Nephron progenitor cell (in vitro differentiated cells): ENCODE data around the gene DNAL1.
A peak's percentile ranks its signal among the peaks of the same experiment; 100 is the strongest.

Source experiments
- DNase-seq: peaks from one replicate; pipeline ENCODE4 v3.0.0; 2021
- H3K27ac Mint-ChIP-seq: 2 replicates; pipeline ENCODE4 v1.8.0; 2021; ENCODE audit warnings: mild to moderate bottlenecking, moderate library complexity, mixed read lengths
- H3K27me3 Mint-ChIP-seq: 2 replicates; pipeline ENCODE4 v1.8.0; 2021; ENCODE audit warnings: mild to moderate bottlenecking, low read depth, mixed read lengths; ENCODE audit not compliant: poor library complexity
- H3K36me3 Mint-ChIP-seq: 2 replicates; pipeline ENCODE4 v1.8.0; 2021; ENCODE audit warnings: low read depth, mixed read lengths
- H3K4me1 Mint-ChIP-seq: 2 replicates; pipeline ENCODE4 v1.8.0; 2021; ENCODE audit warnings: mixed read lengths
- H3K4me3 Mint-ChIP-seq: 2 replicates; pipeline ENCODE4 v1.8.0; 2021; ENCODE audit warnings: mild to moderate bottlenecking, moderate library complexity, mixed read lengths
- H3K9me3 Mint-ChIP-seq: 2 replicates; pipeline ENCODE4 v1.8.0; 2021; ENCODE audit warnings: mild to moderate bottlenecking, moderate library complexity, mixed read lengths
- CTCF ChIP-seq: fragments of 200-600 bp; sonication (generic); IDR thresholded peaks from 2 replicates; pipeline ENCODE4 v1.5.0; 2021; ENCODE audit warnings: antibody characterized with exemption

DNAL1 gene

DNA sequence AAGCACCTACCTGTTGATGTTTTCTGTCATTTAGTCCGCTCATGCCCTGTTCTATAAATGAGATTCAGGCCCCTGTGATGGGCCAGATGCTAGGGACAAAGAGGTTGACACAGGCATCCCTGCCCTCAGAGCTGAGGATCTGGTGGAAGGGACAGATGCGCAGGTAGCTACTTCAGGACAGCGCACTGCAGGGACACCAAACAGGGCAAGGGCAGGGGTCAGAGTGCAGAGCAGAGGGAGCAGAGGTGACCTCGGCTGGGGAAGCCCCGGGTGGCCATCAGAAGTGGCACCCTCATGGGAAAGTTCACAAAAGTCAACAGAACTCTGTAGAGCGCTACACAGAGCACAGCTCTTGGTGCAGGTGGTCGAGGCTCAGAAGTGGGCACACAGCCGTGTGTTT is 75.0 kb downstream of the DNAL1 start:
- no peak for TF ChIP-seq CTCF
- H3K27ac Mint-ChIP-seq, result peak overlapping the region; percentile 90
- H3K36me3 Mint-ChIP-seq, result peaks cover 44% of the 10 kb centered on the region
- H3K4me1 Mint-ChIP-seq, result peaks cover 64% of the 10 kb centered on the region
- no peaks in the 10 kb centered on the region for H3K9me3 Mint-ChIP-seq
- H3K4me3 Mint-ChIP-seq, result peak overlapping the region; percentile 88
- peaks cover 5% of the 10 kb centered on the region for H3K27me3 Mint-ChIP-seq
- DNase-seq, result no peak

DNA sequence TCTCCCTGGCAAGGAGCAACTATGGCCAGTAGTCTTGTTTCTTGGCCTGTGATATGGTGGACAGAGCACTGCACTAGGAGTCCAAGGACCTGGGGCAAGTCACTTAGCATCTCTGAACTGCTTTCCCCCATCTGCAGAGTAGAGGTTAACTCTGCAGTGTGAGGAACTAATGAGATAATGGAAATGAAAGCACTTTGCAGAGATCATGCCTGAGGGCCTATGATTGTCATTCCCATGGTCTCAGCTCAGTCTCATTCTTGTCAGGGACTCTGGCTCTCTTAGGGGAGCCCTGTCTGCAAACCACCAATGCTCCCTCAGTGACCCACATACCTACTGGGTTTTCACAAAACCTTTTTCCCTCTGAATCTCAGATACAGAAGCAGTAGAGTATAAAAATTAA is 75.8 kb downstream of the DNAL1 start:
- Mint-ChIP-seq H3K36me3 (peaks cover 41% of the 10 kb centered on the region), H3K9me3 (no peaks in the 10 kb centered on the region), H3K27me3 (peaks cover 3% of the 10 kb centered on the region), H3K27ac (no peak overlapping the region), H3K4me3 (no peak overlapping the region), H3K4me1 (peaks cover 61% of the 10 kb centered on the region)
- TF ChIP-seq CTCF, result no peak
- DNase-seq, result no peak

DNA sequence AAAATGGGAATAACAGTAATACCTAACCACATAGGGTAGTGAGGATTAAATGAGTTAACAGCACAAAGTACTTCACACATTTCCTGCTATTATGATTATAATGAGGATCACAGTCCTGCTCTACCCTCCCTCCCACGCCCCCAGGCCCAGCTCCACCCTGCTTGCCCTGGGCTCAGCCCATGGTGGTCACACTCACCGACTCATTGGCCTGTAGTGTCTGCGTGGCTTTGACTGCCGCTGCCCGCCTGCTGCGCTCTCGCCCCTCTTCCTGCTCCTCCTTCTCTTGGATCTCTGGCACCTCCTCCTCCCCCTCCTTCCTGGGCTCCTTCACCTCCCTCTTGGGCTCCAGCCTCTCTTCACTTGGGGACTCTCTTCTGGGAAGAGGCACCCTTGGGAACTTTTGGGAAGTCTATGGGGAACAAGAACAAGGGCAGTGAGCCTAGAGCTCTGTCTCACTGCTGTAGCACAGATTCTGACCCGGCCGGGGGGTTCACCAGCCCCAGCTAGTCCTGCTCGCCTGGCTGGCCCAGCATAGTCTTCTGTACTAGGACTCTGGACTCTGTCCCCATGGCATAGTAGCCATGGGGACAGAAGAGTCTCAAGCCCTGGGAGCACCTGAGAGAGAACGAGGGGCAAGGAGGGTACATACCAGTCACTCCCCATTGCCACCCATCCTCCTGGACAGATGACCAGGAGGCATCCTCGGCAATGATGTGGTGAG is 76.5 kb downstream of the DNAL1 start:
- no peaks in the 10 kb centered on the region for H3K27me3 Mint-ChIP-seq
- peaks cover 56% of the 10 kb centered on the region for H3K4me1 Mint-ChIP-seq
- peak overlapping the region; percentile 26 for H3K27ac Mint-ChIP-seq
- no peaks in the 10 kb centered on the region for H3K9me3 Mint-ChIP-seq
- no peak for DNase-seq
- H3K36me3 Mint-ChIP-seq, result peaks cover 36% of the 10 kb centered on the region
- no peak overlapping the region for H3K4me3 Mint-ChIP-seq
- no peak for TF ChIP-seq CTCF

GRCh38 chr14:73722581-73722980 is 77.8 kb downstream of the DNAL1 start:
- no peak for TF ChIP-seq CTCF
- no peak for DNase-seq
- H3K27me3 Mint-ChIP-seq, result no peaks in the 10 kb centered on the region
- H3K4me3 Mint-ChIP-seq, result no peak overlapping the region
- H3K9me3 Mint-ChIP-seq, result no peaks in the 10 kb centered on the region
- H3K4me1 Mint-ChIP-seq, result peaks cover 51% of the 10 kb centered on the region
- H3K36me3 Mint-ChIP-seq, result peaks cover 36% of the 10 kb centered on the region
- H3K27ac Mint-ChIP-seq, result no peak overlapping the region

- H3K9me3 Mint-ChIP-seq, result no peaks in the 10 kb centered on the region
- peaks cover 43% of the 10 kb centered on the region for H3K36me3 Mint-ChIP-seq
- DNase-seq, result no peak
- no peaks in the 10 kb centered on the region for H3K27me3 Mint-ChIP-seq
- peak overlapping the region; percentile 95 for H3K27ac Mint-ChIP-seq
- no peak overlapping the region for H3K4me3 Mint-ChIP-seq
- H3K4me1 Mint-ChIP-seq, result peaks cover 48% of the 10 kb centered on the region
- no peak for TF ChIP-seq CTCF
These were observed 78.6 kb downstream of the DNAL1 start for GRCh38 chr14:73723406-73723796.
